HL-60 (cell line): ENCODE measurements around the gene NBEAL2.

Experiments used
- DNase-seq, 2 experiments: peaks; one replicate each; pipeline ENCODE4 v3.0.0-alpha.2; 2010 to 2020; ENCODE audit warnings: low read depth in 1 of 2, low spot score in 1 of 2
- H3K27ac ChIP-seq: fragments of 250-450 bp; sonication (Bioruptor Pico); replicated peaks from 2 replicates; pipeline ENCODE4 v1.5.1; 2020; ENCODE audit warnings: mild to moderate bottlenecking, moderate library complexity
- H3K27me3 ChIP-seq: fragments of 250-450 bp; sonication (Bioruptor Pico); 2 replicates; pipeline ENCODE4 v1.5.1; 2021; ENCODE audit warnings: mild to moderate bottlenecking, moderate library complexity; ENCODE audit not compliant: insufficient read depth, poor library complexity, severe bottlenecking
- H3K4me3 ChIP-seq: replicated peaks from 2 replicates; pipeline ENCODE4 v1.5.1; 2011; ENCODE audit warnings: mild to moderate bottlenecking, control low read depth, low read length; ENCODE audit not compliant: insufficient read depth
- GABPA ChIP-seq: IDR thresholded peaks from 2 replicates; pipeline ENCODE4 v1.6.1; 2012; ENCODE audit warnings: low read depth
- POLR2AphosphoS5 ChIP-seq: IDR thresholded peaks from 2 replicates; pipeline ENCODE4 v1.6.1; 2012; ENCODE audit warnings: low read depth
- SPI1 ChIP-seq: IDR thresholded peaks from 2 replicates; pipeline ENCODE4 v1.6.1; 2012; ENCODE audit warnings: low read depth, mild to moderate bottlenecking, borderline replicate concordance
- TF ChIP-seq, protein P1 (sequence below): IDR thresholded peaks from 2 replicates; pipeline ENCODE4 v1.6.1; 2012; ENCODE audit warnings: low read depth; ENCODE audit not compliant: insufficient replicate concordance
- TF ChIP-seq, protein P2 (sequence below): IDR thresholded peaks from one replicate; pipeline ENCODE4 v1.5.1; 2011; ENCODE audit warnings: low read length, control low read depth, inconsistent platforms; ENCODE audit not compliant: insufficient read depth

NBEAL2 gene

DNA sequence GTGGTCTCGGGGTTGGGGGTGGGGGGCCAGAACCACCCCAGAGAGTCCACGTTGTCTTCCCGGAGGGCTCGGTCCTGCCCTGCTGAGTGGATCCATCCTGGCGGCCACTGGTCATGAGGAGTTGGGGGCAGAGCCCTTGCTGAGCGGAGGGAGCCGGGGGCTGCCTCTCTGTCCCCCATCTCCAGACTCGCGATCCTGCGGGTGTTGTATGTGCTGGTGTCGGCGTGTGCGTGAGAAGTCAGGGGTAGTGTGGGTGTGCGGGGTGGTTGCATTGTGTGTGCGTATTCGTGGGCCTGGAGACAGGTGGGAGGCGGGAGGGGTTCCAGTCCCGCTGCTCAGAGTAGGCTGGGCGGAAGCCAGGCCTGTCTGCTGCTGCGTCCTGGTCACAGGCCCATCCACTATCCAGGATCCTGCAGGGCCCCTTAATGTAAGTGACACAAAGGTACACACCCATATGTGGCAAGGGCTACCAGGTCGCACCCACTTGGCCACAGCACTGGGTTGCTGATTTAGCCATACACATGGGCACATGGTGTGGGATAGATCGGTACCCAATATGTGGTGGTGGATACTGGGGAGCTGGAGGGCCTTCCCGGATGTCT lies 30.7 kb downstream of the NBEAL2 start:
- DNase-seq, result no peak
- H3K4me3 ChIP-seq, result no peak overlapping the region
- no peak for TF ChIP-seq GABPA
- TF ChIP-seq, protein P1, sequence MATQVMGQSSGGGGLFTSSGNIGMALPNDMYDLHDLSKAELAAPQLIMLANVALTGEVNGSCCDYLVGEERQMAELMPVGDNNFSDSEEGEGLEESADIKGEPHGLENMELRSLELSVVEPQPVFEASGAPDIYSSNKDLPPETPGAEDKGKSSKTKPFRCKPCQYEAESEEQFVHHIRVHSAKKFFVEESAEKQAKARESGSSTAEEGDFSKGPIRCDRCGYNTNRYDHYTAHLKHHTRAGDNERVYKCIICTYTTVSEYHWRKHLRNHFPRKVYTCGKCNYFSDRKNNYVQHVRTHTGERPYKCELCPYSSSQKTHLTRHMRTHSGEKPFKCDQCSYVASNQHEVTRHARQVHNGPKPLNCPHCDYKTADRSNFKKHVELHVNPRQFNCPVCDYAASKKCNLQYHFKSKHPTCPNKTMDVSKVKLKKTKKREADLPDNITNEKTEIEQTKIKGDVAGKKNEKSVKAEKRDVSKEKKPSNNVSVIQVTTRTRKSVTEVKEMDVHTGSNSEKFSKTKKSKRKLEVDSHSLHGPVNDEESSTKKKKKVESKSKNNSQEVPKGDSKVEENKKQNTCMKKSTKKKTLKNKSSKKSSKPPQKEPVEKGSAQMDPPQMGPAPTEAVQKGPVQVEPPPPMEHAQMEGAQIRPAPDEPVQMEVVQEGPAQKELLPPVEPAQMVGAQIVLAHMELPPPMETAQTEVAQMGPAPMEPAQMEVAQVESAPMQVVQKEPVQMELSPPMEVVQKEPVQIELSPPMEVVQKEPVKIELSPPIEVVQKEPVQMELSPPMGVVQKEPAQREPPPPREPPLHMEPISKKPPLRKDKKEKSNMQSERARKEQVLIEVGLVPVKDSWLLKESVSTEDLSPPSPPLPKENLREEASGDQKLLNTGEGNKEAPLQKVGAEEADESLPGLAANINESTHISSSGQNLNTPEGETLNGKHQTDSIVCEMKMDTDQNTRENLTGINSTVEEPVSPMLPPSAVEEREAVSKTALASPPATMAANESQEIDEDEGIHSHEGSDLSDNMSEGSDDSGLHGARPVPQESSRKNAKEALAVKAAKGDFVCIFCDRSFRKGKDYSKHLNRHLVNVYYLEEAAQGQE, result no peak
- no peak for TF ChIP-seq POLR2AphosphoS5
- TF ChIP-seq, protein P2, sequence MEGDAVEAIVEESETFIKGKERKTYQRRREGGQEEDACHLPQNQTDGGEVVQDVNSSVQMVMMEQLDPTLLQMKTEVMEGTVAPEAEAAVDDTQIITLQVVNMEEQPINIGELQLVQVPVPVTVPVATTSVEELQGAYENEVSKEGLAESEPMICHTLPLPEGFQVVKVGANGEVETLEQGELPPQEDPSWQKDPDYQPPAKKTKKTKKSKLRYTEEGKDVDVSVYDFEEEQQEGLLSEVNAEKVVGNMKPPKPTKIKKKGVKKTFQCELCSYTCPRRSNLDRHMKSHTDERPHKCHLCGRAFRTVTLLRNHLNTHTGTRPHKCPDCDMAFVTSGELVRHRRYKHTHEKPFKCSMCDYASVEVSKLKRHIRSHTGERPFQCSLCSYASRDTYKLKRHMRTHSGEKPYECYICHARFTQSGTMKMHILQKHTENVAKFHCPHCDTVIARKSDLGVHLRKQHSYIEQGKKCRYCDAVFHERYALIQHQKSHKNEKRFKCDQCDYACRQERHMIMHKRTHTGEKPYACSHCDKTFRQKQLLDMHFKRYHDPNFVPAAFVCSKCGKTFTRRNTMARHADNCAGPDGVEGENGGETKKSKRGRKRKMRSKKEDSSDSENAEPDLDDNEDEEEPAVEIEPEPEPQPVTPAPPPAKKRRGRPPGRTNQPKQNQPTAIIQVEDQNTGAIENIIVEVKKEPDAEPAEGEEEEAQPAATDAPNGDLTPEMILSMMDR, result no peak
- no peak for TF ChIP-seq SPI1
- H3K27ac ChIP-seq, result no peak overlapping the region
- H3K27me3 ChIP-seq, result no peaks in the 10 kb centered on the region

DNA sequence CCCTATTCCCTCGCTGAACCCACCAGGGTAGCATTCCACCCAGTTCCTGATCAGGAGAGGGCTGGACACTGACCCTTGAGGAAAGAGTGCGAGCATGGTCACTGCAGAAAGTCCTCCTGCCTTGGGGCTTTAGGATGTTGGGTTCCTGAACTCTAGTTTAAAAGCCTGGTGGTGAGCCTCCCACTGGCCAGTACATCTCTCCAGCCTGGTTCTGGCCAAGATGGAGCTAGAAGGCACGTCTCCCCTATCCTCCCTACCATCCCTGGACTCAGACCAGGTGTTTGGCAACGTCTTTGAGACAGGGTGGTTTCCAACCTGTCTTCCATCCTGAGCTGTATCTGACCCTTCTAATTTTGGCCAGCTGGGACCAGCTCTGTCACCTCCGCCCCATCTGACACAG lies 31.4 kb downstream of the NBEAL2 start:
- Histone ChIP-seq H3K27me3 (no peaks in the 10 kb centered on the region), H3K4me3 (no peak overlapping the region), H3K27ac (no peak overlapping the region)
- TF ChIP-seq, protein P2, result no peak
- TF ChIP-seq POLR2AphosphoS5, result no peak
- TF ChIP-seq, protein P1, result no peak
- DNase-seq, result no peak

DNA sequence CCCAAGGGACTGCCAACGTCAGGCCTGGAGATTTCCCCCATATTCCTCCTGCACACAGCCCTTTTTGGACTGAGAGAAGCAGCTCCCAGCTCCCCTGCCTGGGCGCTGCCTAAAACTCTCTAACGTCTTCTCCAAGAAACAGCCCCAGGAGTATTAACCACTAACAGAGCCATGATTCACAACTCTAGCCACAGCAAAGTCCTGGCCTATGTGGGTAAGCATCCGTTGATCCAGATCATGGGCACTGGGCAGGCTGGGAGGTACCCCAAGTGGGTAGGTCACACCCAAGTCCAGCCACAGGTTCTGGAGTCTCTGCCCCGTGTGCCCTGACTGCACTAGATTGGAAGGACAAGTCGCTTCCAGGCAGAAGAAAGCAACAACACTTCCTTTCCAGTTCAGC lies 31.9 kb downstream of the NBEAL2 start:
- TF ChIP-seq, protein P2, result no peak
- TF ChIP-seq POLR2AphosphoS5, result no peak
- no peak for TF ChIP-seq GABPA
- TF ChIP-seq, protein P1, result no peak
- no peak for TF ChIP-seq SPI1
- Histone ChIP-seq H3K27me3 (no peaks in the 10 kb centered on the region), H3K27ac (no peak overlapping the region), H3K4me3 (no peak overlapping the region)
- no peak for DNase-seq
